Breast epithelium (tissue), 3 donors: ENCODE data around the gene RERE.

Source experiments
- POLR2A ChIP-seq: fragments of 450-650 bp; IDR thresholded peaks from one replicate; pipeline ENCODE4 v1.6.1; 2016; ENCODE audit warnings: antibody characterized with exemption, mild to moderate bottlenecking, moderate library complexity
- POLR2AphosphoS5 ChIP-seq, 3 donors: sonication (generic); formaldehyde crosslinking; IDR thresholded peaks; one replicate each; pipeline ENCODE4 v1.6.1; 2017; ENCODE audit warnings: antibody characterized with exemption in 3 of 3
- TF ChIP-seq, protein P1 (sequence below), 3 donors: fragments of 450-650 bp; IDR thresholded peaks; one replicate each; pipeline ENCODE4 v1.5.1; 2016 to 2017; ENCODE audit warnings: antibody characterized with exemption in 3 of 3, mild to moderate bottlenecking in 3 of 3, moderate library complexity in 3 of 3

DNA sequence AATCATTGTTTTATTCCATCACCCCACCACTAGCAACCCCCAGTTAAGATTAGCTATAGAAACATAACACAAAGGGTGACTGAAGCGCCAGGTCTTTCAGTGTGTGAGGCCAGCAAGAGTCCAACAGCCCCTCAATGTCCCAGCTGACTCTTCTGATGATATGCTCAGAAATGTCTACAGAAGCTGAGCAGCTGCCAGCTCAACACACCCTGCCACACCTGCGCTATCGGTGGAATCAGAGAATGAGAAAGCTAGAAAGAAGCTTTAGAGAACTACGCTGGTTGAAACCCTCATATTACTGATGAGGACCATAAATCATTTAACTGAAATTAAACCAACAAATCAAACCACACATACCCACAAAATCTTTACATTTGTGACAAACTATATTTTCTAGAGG lies 383.3 kb downstream of the RERE start:
- TF ChIP-seq, protein P1, sequence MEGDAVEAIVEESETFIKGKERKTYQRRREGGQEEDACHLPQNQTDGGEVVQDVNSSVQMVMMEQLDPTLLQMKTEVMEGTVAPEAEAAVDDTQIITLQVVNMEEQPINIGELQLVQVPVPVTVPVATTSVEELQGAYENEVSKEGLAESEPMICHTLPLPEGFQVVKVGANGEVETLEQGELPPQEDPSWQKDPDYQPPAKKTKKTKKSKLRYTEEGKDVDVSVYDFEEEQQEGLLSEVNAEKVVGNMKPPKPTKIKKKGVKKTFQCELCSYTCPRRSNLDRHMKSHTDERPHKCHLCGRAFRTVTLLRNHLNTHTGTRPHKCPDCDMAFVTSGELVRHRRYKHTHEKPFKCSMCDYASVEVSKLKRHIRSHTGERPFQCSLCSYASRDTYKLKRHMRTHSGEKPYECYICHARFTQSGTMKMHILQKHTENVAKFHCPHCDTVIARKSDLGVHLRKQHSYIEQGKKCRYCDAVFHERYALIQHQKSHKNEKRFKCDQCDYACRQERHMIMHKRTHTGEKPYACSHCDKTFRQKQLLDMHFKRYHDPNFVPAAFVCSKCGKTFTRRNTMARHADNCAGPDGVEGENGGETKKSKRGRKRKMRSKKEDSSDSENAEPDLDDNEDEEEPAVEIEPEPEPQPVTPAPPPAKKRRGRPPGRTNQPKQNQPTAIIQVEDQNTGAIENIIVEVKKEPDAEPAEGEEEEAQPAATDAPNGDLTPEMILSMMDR (IDR thresholded peaks at IDR 0.05): no peak
- TF ChIP-seq POLR2A (no peak), POLR2AphosphoS5 (IDR thresholded peaks at IDR 0.05) (no peak)
